ENCODE measurements around the gene CRHR2.

CRHR2 gene

GRCh38 chr7:30613366-30614325, 68.6 kb downstream of the CRHR2 start:
- no peak for DNase-seq

- no peak for DNase-seq
These were observed 69.5 kb downstream of the CRHR2 start for GRCh38 chr7:30612658-30613265.

GRCh38 chr7:30605832-30606231, 76.4 kb downstream of the CRHR2 start:
- no peak for DNase-seq

- DNase-seq: no peak
These were observed 77.4 kb downstream of the CRHR2 start for GRCh38 chr7:30604901-30605300.
